B cell (primary cell): ENCODE measurements around the gene YWHAG. TPM values are rescaled to one million over a fixed set of nuclear protein-coding genes. Genes with fewer than 3 reads are reported as not detected.
"Not testable (repeated sequence)": the region's sequence is repeated elsewhere in the genome, so short reads cannot be mapped to it uniquely, and the experiment has no call there.

ENCODE experiments used
- ATAC-seq: fragments of 200-7000 bp; cut with Tn5 transposase; one replicate; pipeline ENCODE4 v1.10.0; 2021; ENCODE audit warnings: low read depth, mild to moderate bottlenecking, moderate number of reproducible peaks, moderate library complexity
- CTCF ChIA-PET: fragments of 350-600 bp; sonication (Branson Sonifier 250); formaldehyde crosslinking; loops from one replicate; lab custom pipeline; 2021; ENCODE audit warnings: antibody characterized with exemption, inconsistent platforms; lab: Charles Lee
- POLR2A ChIA-PET: fragments of 350-600 bp; sonication (Branson Sonifier 250); formaldehyde crosslinking; loops from one replicate; lab custom pipeline; 2021; ENCODE audit warnings: antibody characterized with exemption; lab: Charles Lee
- DNase-seq: peaks from one replicate; pipeline ENCODE4 v3.0.0; 2013
- H2AFZ ChIP-seq: 2 replicates; pipeline ENCODE4 v1.6.1; 2012; ENCODE audit warnings: mild to moderate bottlenecking, low read depth, low read length; ENCODE audit not compliant: insufficient read depth, poor library complexity, severe bottlenecking
- H3K27ac ChIP-seq, 2 donors: 1 replicate in 1 of 2; 2 replicates in 1 of 2; pipeline ENCODE4 v1.5.1; 2012 to 2013; ENCODE audit warnings: low read length in 2 of 2, mild to moderate bottlenecking in 2 of 2, moderate library complexity in 1 of 2
- H3K27me3 ChIP-seq, 4 experiments: fragments of 200-600 bp in 1 of 4; sonication (generic) in 1 of 4; replicated peaks in 1 of 4; 1 replicate in 2 of 4; 2 replicates in 2 of 4; pipeline versions ENCODE4 v1.6.1 to v1.7.0; 2013 to 2016; ENCODE audit warnings: low read length in 3 of 4, mild to moderate bottlenecking in 2 of 4, mixed read lengths in 1 of 4, moderate library complexity in 1 of 4; ENCODE audit not compliant: insufficient read depth in 4 of 4, control insufficient read depth in 3 of 4; ENCODE audit errors: control extremely low read depth in 1 of 4
- H3K36me3 ChIP-seq, 2 experiments: replicated peaks in 1 of 2; 1 replicate in 1 of 2; 2 replicates in 1 of 2; pipeline versions ENCODE4 v1.6.1 to v1.7.1; 2013; ENCODE audit warnings: low read length in 1 of 2; ENCODE audit not compliant: insufficient read depth in 2 of 2, control insufficient read depth in 1 of 2; ENCODE audit errors: control extremely low read depth in 1 of 2, extremely low read depth in 1 of 2
- H3K4me1 ChIP-seq, 2 donors: fragments of 200-600 bp in 1 of 2; sonication (generic) in 1 of 2; 1 replicate in 1 of 2; 2 replicates in 1 of 2; pipeline versions ENCODE4 v1.5.1 to v1.6.1; 2013 to 2017; ENCODE audit warnings: low read length in 2 of 2; ENCODE audit not compliant: control insufficient read depth in 2 of 2, insufficient read depth in 2 of 2
- H3K4me2 ChIP-seq: replicated peaks from 2 replicates; pipeline ENCODE3; 2012; ENCODE audit warnings: mild to moderate bottlenecking, low read depth, low read length; ENCODE audit not compliant: poor library complexity, severe bottlenecking
- H3K4me3 ChIP-seq, 5 experiments: fragments of 200-600 bp in 1 of 5; sonication (generic) in 1 of 5; 1 replicate in 3 of 5; 2 replicates in 2 of 5; pipeline versions ENCODE4 v1.5.1 to v1.7.0; 2011 to 2016; ENCODE audit warnings: low read length in 4 of 5, mild to moderate bottlenecking in 4 of 5, low read depth in 2 of 5, control low read depth in 1 of 5, moderate library complexity in 1 of 5; ENCODE audit not compliant: insufficient read depth in 1 of 5; ENCODE audit errors: control extremely low read depth in 1 of 5, extremely low read depth in 1 of 5
- H3K79me2 ChIP-seq: fragments of 200-600 bp; sonication (generic); one replicate; pipeline ENCODE4 v1.6.0; 2016; ENCODE audit warnings: low read length; ENCODE audit not compliant: control insufficient read depth, insufficient read depth
- H3K9ac ChIP-seq: fragments of 200-600 bp; sonication (generic); 2 replicates; pipeline ENCODE4 v1.6.1; 2017; ENCODE audit warnings: mild to moderate bottlenecking, low read length, moderate library complexity
- H3K9me3 ChIP-seq, 3 donors: one replicate each; pipeline versions ENCODE4 v1.6.1 to v1.7.1; 2013; ENCODE audit warnings: low read length in 2 of 3; ENCODE audit not compliant: control insufficient read depth in 2 of 3, insufficient read depth in 1 of 3; ENCODE audit errors: control extremely low read depth in 1 of 3
- H4K20me1 ChIP-seq: 2 replicates; pipeline ENCODE4 v1.6.0; 2012; ENCODE audit warnings: mild to moderate bottlenecking, low read length; ENCODE audit not compliant: insufficient read depth, control insufficient read depth, poor library complexity, severe bottlenecking
- H3K27ac Mint-ChIP-seq: one replicate; pipeline ENCODE4 v1.8.0; 2021; ENCODE audit warnings: mixed read lengths
- H3K27me3 Mint-ChIP-seq: one replicate; pipeline ENCODE4 v1.8.0; 2021; ENCODE audit warnings: mixed read lengths
- H3K4me1 Mint-ChIP-seq: one replicate; pipeline ENCODE4 v1.8.0; 2021; ENCODE audit warnings: mixed read lengths
- H3K4me3 Mint-ChIP-seq: one replicate; pipeline ENCODE4 v1.8.0; 2021; ENCODE audit warnings: mixed read lengths
- H3K9me3 Mint-ChIP-seq: one replicate; pipeline ENCODE4 v1.8.0; 2022; ENCODE audit warnings: mixed read lengths; ENCODE audit not compliant: insufficient read depth
- EZH2 ChIP-seq: IDR thresholded peaks from 2 replicates; pipeline ENCODE4 v1.6.1; 2012; ENCODE audit warnings: borderline replicate concordance, low read depth, mild to moderate bottlenecking, moderate library complexity, low read length; ENCODE audit not compliant: insufficient read depth, poor library complexity, severe bottlenecking
- WGBS: methylation state at CpG from one replicate; pipeline ENCODE4 v1.1.5; 2013; ENCODE audit warnings: missing lambda C conversion rate; ENCODE audit not compliant: insufficient coverage; 5-methylcytosine and 5-hydroxymethylcytosine counted together
- intact Hi-C: fragments of 100-400 bp; cut with micrococcal nuclease; formaldehyde crosslinking; loops from one replicate; pipeline ENCODE4 v1.10.0; 2022
- polyA plus RNA-seq: library from polyadenylated mRNA; depleted of rRNA; stranded (reverse); fragments of >200 nt; gene quantifications from 2 replicates; pipeline ENCODE4 v1.2.3, GENCODE V29; 2012
- total RNA-seq, 2 donors: library from RNA; stranded (reverse); fragments of 120-200 nt in 1 of 2; gene quantifications; 1 replicate in 1 of 2; 2 replicates in 1 of 2; pipeline versions ENCODE4 v1.2.3 to v1.2.4, GENCODE V29; 2013 to 2022
- TF ChIP-seq, protein P1 (sequence below): fragments of 200-600 bp; IDR thresholded peaks from one replicate; pipeline ENCODE4 v1.8.0; 2022; ENCODE audit warnings: antibody characterized with exemption, mild to moderate bottlenecking

Gene YWHAG
- total and polyA plus RNA-seq, 2 donors (not counting 1 experiment from before 2014, with no cell fraction given): 6.6 to 51.6 TPM

DNA sequence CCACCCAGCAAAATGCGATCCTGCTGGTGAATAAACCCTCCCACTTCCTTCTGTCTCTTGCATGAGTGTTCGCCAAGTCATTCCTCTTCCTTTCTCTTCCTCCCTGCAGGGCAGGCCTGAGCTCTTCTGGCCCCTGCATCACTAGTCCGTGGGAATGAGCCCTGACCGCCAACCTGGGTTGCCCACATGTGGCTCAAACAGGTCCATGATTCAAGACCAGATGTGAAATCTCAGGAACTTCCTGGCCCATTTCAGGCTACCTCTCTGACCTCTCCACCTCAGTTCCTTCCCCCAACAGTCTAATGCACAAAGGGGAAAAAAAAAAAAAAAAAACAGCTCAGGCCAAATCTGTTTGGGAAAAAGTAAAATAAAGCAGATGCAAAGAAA is 5.4 kb upstream of the YWHAG start:
- Mint-ChIP-seq H3K27me3 (peaks cover 4% of the 10 kb centered on the region), H3K9me3 (no peaks in the 10 kb centered on the region), H3K4me3 (no peak overlapping the region), H3K4me1 (peaks cover 14% of the 10 kb centered on the region), H3K27ac (no peak overlapping the region)
- ChIA-PET POLR2A (interaction anchor here (0.6 to 0.7 kb wide), 2 partner anchors 44 to 82 kb away, joined by 3 to 6 read pairs; no protein-coding TSS in a partner anchor), CTCF (interaction anchor here (0.7 to 1.2 kb wide), 2 partner anchors 45 to 186 kb away, joined by 3 to 5 read pairs; no protein-coding TSS in a partner anchor)
- WGBS: 10% methylated on average over 4 of the region's 4 CpGs
- Histone ChIP-seq H3K79me2 (no peaks in the 10 kb centered on the region), H3K27me3 (peaks cover 0 to 6% (median 0%) of the 10 kb centered on the region in 4 experiments), H3K9me3 (no peaks in the 10 kb centered on the region), H3K27ac (no peak overlapping the region), H3K4me3 (no peak overlapping the region), H3K4me2 (no peak overlapping the region), H4K20me1 (no peaks in the 10 kb centered on the region), H3K36me3 (no peaks in the 10 kb centered on the region), H3K9ac (no peak overlapping the region), H3K4me1 (peaks cover 4 to 10% of the 10 kb centered on the region in 2 donors), H2AFZ (peak overlapping the region; percentile 65)
- TF ChIP-seq, protein P1, sequence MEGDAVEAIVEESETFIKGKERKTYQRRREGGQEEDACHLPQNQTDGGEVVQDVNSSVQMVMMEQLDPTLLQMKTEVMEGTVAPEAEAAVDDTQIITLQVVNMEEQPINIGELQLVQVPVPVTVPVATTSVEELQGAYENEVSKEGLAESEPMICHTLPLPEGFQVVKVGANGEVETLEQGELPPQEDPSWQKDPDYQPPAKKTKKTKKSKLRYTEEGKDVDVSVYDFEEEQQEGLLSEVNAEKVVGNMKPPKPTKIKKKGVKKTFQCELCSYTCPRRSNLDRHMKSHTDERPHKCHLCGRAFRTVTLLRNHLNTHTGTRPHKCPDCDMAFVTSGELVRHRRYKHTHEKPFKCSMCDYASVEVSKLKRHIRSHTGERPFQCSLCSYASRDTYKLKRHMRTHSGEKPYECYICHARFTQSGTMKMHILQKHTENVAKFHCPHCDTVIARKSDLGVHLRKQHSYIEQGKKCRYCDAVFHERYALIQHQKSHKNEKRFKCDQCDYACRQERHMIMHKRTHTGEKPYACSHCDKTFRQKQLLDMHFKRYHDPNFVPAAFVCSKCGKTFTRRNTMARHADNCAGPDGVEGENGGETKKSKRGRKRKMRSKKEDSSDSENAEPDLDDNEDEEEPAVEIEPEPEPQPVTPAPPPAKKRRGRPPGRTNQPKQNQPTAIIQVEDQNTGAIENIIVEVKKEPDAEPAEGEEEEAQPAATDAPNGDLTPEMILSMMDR: no peak
- no peak for TF ChIP-seq EZH2
- no peak for DNase-seq
- intact Hi-C loops: no loop called here
- no peak for ATAC-seq

DNA sequence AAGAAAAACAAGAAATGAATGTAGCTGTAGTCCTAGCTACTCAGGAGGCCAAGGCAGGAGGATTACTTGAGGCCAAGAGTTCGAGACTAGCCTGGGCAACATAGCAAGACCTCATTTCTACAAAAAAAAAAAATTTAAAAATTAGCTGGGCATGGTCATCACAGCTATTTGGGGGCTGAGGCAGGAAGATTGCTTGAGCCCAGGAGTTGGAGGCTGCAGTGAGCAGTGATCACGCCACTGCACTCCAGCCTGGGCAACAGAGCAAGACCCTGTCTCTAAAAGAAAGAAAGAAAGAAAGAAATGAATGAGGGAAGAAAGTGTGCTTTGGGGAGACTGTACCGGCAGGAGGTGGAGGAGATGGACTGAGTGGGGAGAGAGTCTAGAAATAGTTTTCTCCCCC is 5.0 kb upstream of the YWHAG start:
- H3K27me3 ChIP-seq, POLR2A ChIA-PET, H3K27ac Mint-ChIP-seq, H3K4me2 ChIP-seq, H3K9ac ChIP-seq, H3K4me1 ChIP-seq, intact Hi-C loops, H3K4me3 Mint-ChIP-seq, H3K27me3 Mint-ChIP-seq, DNase-seq, H3K4me3 ChIP-seq, ATAC-seq, H3K9me3 Mint-ChIP-seq, H3K79me2 ChIP-seq, H3K9me3 ChIP-seq, H3K36me3 ChIP-seq, H4K20me1 ChIP-seq, CTCF ChIA-PET, H3K27ac ChIP-seq: not testable (repeated sequence)
- H3K4me1 Mint-ChIP-seq: peaks cover 14% of the 10 kb centered on the region
- peak overlapping the region; percentile 65 for H2AFZ ChIP-seq
- WGBS: 64% methylated on average over 1 of the region's 3 CpGs
